ENCODE measurements around the gene FAM3D. TPM values are rescaled to one million over a fixed set of nuclear protein-coding genes. Genes with fewer than 3 reads are reported as not detected.

Gene FAM3D
- polyA plus RNA-seq, 3 donors, result 0.28 to 1.9 (median 0.71) TPM

- Histone ChIP-seq H3K9ac (ENCODE audit: insufficient read depth, low read length, poor library complexity, severe bottlenecking) (no peak overlapping the region), H3K27ac (ENCODE audit: low read depth in 1 of 2, low read length in 2 of 2) (no peak overlapping the region), H3K36me3 (replicated peaks in 1 of 2; ENCODE audit: control insufficient read depth in 1 of 2, insufficient read depth in 2 of 2, low read length in 2 of 2) (no peaks in the 10 kb centered on the region), H3K4me3 (replicated peaks in 1 of 3; ENCODE audit: low read depth in 2 of 3, low read length in 3 of 3) (no peak overlapping the region), H2AFZ (ENCODE audit: insufficient read depth, low read depth, low read length, poor library complexity, severe bottlenecking) (no peak overlapping the region), H3K79me2 (ENCODE audit: insufficient read depth, low read length) (no peaks in the 10 kb centered on the region), H4K20me1 (ENCODE audit: insufficient read depth, low read length) (no peaks in the 10 kb centered on the region), H3K4me2 (replicated peaks; ENCODE audit: extremely low read depth, low read length, poor library complexity, severe bottlenecking) (no peak overlapping the region), H3K27me3 (ENCODE audit: control insufficient read depth in 2 of 2, insufficient read depth in 2 of 2, low read length in 2 of 2) (no peaks in the 10 kb centered on the region), H3K9me3 (replicated peaks in 1 of 2; ENCODE audit: control insufficient read depth in 1 of 2, insufficient read depth in 1 of 2, low read length in 2 of 2) (no peaks in the 10 kb centered on the region), H3K4me1 (ENCODE audit: control insufficient read depth in 1 of 2, insufficient read depth in 2 of 2, low read length in 2 of 2) (no peaks in the 10 kb centered on the region)
- no peak for DNase-seq
- intact Hi-C loops (cut with micrococcal nuclease), result loop anchor here in 1 of 2 donors (10.0 kb wide), 1 partner anchor 1207 kb away; no protein-coding TSS in a partner anchor
- TF ChIP-seq CTCF (IDR thresholded peaks at IDR 0.05), result no peak
- peak overlapping the region in 1 of 7 donors; percentile 46 for H3K27ac Mint-ChIP-seq
- H3K27me3 Mint-ChIP-seq (ENCODE audit: low read depth in 3 of 3), result peaks cover 0 to 4% (median 1%) of the 10 kb centered on the region in 3 donors
- H3K36me3 Mint-ChIP-seq, result no peaks in the 10 kb centered on the region
- no peak overlapping the region for H3K4me3 Mint-ChIP-seq
- WGBS (ENCODE audit: insufficient coverage), result 68% methylated on average over 3 of the region's 3 CpGs
- peaks cover 0 to 2% (median 2%) of the 10 kb centered on the region in 7 donors for H3K9me3 Mint-ChIP-seq
- H3K4me1 Mint-ChIP-seq, result peaks cover 4% of the 10 kb centered on the region
Observed at GRCh38 chr3:58647381-58648141, 19.0 kb downstream of the FAM3D start.

- 80% methylated on average over 1 of the region's 3 CpGs for WGBS (ENCODE audit: insufficient coverage)
- Mint-ChIP-seq H3K36me3 (no peaks in the 10 kb centered on the region), H3K27ac (no peak overlapping the region), H3K4me3 (no peak overlapping the region), H3K4me1 (peaks cover 4% of the 10 kb centered on the region), H3K27me3 (ENCODE audit: low read depth in 3 of 3) (peaks cover 0 to 4% (median 1%) of the 10 kb centered on the region in 3 donors), H3K9me3 (peaks cover 0 to 2% (median 0%) of the 10 kb centered on the region in 7 donors)
- Histone ChIP-seq H3K4me2 (replicated peaks; ENCODE audit: extremely low read depth, low read length, poor library complexity, severe bottlenecking) (no peak overlapping the region), H3K36me3 (replicated peaks in 1 of 2; ENCODE audit: control insufficient read depth in 1 of 2, insufficient read depth in 2 of 2, low read length in 2 of 2) (no peaks in the 10 kb centered on the region), H3K9ac (ENCODE audit: insufficient read depth, low read length, poor library complexity, severe bottlenecking) (no peak overlapping the region), H3K4me1 (ENCODE audit: control insufficient read depth in 1 of 2, insufficient read depth in 2 of 2, low read length in 2 of 2) (no peaks in the 10 kb centered on the region), H3K27ac (ENCODE audit: low read depth in 1 of 2, low read length in 2 of 2) (no peak overlapping the region), H2AFZ (ENCODE audit: insufficient read depth, low read depth, low read length, poor library complexity, severe bottlenecking) (no peak overlapping the region), H3K79me2 (ENCODE audit: insufficient read depth, low read length) (no peaks in the 10 kb centered on the region), H3K4me3 (replicated peaks in 1 of 3; ENCODE audit: low read depth in 2 of 3, low read length in 3 of 3) (no peak overlapping the region), H3K27me3 (ENCODE audit: control insufficient read depth in 2 of 2, insufficient read depth in 2 of 2, low read length in 2 of 2) (no peaks in the 10 kb centered on the region), H3K9me3 (replicated peaks in 1 of 2; ENCODE audit: control insufficient read depth in 1 of 2, insufficient read depth in 1 of 2, low read length in 2 of 2) (no peaks in the 10 kb centered on the region), H4K20me1 (ENCODE audit: insufficient read depth, low read length) (no peaks in the 10 kb centered on the region)
- intact Hi-C loops (cut with micrococcal nuclease), result loop anchor here in 1 of 2 donors (10.0 kb wide), 1 partner anchor 1208 kb away; no protein-coding TSS in a partner anchor
- TF ChIP-seq CTCF (IDR thresholded peaks at IDR 0.05), result no peak
- no peak for DNase-seq
Observed at GRCh38 chr3:58646503-58646902, 20.1 kb downstream of the FAM3D start.
